A549 treated with ZK216348 at 1 μM for 4 hours (cell line): Measurements from ENCODE around the gene MBD3L5. TPM values are rescaled to one million over a fixed set of nuclear protein-coding genes. Genes with fewer than 3 reads are reported as not detected.

ENCODE experiments used
- total RNA-seq: library from RNA; stranded (reverse); fragments of 200-300 nt; extraction: Qiagen RNA extraction; gene quantifications from 5 replicates; pipeline ENCODE4 v1.2.3, GENCODE V29; 2022; ENCODE audit warnings: low read depth

MBD3L5 gene
- total RNA-seq: not detected in 5 replicates

GRCh38 chr19:7030278-7030677 lies at the start of gene MBD3L5:
TSS of gene MBD3L5 (plus strand) at chr19:7030578. CDS start at chr19:7030612, 34 bp downstream.

GRCh38 chr19:7021331-7021730 lies 9.0 kb upstream of the MBD3L5 start, which contains the start of gene MBD3L2B:
TSS of gene MBD3L2B (minus strand) at chr19:7021431. CDS start at chr19:7021397, 34 bp downstream.

DNA sequence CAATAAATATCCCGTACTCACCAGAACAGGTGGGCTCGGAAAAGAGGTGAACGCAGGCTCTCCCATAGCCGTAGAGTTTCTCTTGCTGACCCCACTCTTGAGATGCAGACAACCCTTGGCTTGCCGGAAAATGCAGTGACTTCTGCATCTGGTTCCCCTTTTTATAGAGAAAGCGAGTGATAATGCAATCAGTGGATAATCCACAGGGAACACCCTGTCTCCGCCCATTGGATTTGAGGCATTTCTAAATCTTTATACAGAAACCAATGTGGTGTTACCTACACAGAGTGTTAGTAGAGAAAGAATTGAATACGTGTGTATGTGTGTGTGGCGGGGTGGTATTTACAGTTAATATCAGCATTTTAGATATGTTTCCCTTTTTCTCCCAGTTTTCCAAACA lies 9.7 kb downstream of the MBD3L5 start, which contains the start of gene MBD3L4:
Gene MBD3L4, minus strand, starts transcription at position 101 of the 400 bp plus-strand sequence. Its CDS starts 35 bp downstream, at position 66.

GRCh38 chr19:7049021-7049420 lies 18.6 kb downstream of the MBD3L5 start, which contains the start of gene MBD3L2:
TSS of gene MBD3L2 (plus strand) at chr19:7049321. CDS start at chr19:7049374, 53 bp downstream.

GRCh38 chr19:7058576-7058975 lies 28.2 kb downstream of the MBD3L5 start, which contains the start of gene MBD3L3:
TSS of gene MBD3L3 (minus strand) at chr19:7058676. CDS start at chr19:7058605, 71 bp downstream.

DNA sequence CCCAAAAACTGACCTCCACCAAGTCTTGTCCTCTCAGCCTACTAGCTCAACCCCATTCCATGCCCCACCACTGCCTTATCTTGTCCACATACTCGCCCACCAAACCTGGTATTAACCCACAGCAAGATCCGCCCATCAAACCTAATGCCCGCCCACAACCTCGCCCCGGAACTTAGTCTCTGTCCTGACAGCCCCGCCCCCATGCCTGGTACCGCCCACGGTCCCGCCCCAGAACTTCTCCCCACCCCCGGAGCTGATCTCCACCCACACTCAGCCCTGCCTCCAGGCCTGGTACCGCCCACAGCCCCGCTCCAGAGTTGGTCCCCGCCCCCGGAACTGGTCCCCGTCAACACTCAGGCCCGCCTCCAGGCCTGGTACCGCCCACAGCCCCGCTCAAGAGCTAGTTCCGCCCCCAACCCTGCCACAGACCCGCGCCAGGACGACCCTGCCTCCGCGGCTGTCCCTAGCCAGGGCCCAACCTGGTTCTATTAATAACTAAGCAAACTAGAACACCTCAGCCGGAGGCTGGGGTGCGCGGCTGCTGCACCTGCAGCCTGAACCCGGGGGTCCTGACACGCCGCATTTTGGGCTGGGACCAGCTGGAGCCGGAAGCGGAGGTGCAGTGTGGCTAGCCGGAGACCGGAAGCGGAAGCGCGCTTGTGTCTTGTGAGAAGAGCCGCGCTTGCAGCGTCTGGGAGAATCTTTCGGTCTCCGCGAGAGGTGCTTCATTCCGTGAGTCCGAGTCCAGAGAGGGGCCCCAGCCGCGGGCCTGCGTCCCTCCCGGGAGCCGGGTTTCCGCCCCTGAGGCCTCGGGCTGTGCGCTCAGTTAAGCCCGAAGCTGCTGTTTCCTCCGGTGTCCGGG lies 38.9 kb downstream of the MBD3L5 start, which contains the start of gene ZNF557:
Gene ZNF557, plus strand, starts transcription at position 662 of the 862 bp plus-strand sequence. CDS start 5,372 bp downstream, outside the sequence.

Other genes with a start within 250 kb of the MBD3L5 start
- 5.0 to 6.0 TPM (median 5.4 TPM) in 5 replicates for gene ADGRE1, start 143.0 kb upstream of the MBD3L5 start, total RNA-seq
- gene MBD3L2B, start 9.1 kb upstream of the MBD3L5 start, total RNA-seq: not detected in 5 replicates
- not detected in 5 replicates for gene MBD3L4, start 9.6 kb downstream of the MBD3L5 start, total RNA-seq
- not detected in 5 replicates for gene MBD3L2, start 18.7 kb downstream of the MBD3L5 start, total RNA-seq
- not detected in 5 replicates for gene MBD3L3, start 28.1 kb downstream of the MBD3L5 start, total RNA-seq
- gene ZNF557, start 39.1 kb downstream of the MBD3L5 start, total RNA-seq: 2.2 to 3.3 TPM (median 3.0 TPM) in 5 replicates